Ecto neural progenitor cell (in vitro differentiated cells): ENCODE data around the gene ANXA4.

Source experiments
- DNase-seq: peaks from one replicate; pipeline ENCODE4 v3.0.0-alpha.2; 2018; ENCODE audit warnings: low spot score

The ANXA4 gene

DNA sequence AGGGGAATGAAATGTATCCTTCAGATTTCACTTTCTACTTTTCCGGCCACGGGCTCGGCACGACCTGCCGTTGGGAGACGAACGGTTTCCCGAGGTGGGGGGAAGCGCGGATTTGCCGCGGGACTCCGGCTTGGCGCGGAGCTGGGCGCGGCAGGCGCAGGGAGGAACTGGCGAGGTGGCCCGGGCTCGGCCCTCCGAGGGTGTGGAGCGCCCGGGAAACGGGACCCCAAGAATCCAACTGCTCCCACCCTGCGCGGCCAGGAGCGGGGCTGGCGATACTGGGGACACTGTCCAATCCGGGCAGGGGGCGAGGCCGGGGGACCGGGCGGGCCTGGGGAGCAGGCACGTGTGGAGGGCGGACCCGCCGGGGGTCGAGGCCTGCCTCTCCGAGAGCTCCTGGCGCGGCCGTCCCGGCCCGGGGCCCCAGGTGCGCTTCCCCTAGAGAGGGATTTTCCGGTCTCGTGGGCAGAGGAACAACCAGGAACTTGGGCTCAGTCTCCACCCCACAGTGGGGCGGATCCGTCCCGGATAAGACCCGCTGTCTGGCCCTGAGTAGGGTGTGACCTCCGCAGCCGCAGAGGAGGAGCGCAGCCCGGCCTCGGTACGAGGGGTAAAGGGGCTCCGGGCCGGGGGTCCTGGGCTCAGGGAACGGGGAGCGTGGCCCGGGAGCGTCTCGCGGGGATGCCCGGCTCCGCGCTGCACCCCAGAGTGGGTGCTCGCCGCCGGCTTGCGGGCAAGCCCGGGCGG is at the start of gene ANXA4:
Gene ANXA4 (plus strand): TSS at position 560 of the 747 bp plus-strand sequence. CDS start 39,432 bp downstream, outside the sequence.
- peak; percentile 80 for DNase-seq

DNA sequence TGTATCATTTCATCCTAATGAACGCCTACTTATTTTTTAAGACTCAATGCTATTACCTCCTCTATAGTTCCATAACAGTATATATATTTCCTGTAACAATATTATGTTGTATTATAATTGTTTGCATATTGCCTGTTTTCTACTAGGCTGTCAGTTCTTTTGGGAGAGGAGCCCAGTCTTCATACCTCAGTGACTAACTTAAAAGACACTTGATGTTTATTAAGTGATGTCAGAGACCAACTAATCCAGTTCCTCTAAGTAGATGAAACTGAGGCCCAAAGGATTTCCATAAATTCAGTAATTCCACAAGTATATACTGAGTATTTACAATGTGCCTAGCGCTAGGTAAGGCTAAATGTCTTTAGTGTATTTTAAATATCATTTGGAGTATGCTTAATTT is 49.5 kb upstream of the ANXA4 start:
- no peak for DNase-seq

DNA sequence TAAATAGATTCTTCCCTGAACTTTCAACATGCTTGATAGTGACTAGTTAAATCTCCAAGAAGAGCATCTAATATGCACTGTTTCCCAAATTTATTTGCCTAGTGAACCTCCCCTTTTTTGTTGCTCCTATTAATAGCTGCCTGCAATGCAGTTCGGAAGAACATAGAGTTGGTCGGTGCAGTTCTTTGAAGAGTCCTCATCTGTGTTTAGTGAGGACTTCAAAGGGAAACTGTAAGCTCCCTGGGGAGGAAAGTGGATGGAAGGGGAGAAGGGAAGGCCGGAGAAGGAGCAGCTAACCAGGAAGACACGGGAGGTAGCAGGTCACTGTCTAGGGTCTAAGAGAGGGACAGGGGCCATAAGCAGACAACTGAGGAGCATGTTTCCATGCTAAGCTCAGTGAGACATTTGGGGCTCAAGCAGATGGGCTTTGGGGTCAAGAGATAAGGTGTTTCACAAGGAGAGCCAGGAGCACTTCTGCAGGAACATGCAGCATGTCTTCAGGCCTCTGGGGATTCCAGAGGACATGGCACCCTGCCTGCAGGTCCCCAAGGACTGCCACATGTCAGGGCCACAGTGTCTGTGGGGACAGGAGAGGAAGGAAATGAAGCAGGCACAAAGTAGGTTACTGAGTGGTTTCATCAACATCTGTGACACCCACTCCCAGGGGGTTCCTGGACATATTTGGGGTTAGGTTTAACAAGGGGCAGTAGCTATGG is 48.7 kb upstream of the ANXA4 start:
- DNase-seq = no peak

DNA sequence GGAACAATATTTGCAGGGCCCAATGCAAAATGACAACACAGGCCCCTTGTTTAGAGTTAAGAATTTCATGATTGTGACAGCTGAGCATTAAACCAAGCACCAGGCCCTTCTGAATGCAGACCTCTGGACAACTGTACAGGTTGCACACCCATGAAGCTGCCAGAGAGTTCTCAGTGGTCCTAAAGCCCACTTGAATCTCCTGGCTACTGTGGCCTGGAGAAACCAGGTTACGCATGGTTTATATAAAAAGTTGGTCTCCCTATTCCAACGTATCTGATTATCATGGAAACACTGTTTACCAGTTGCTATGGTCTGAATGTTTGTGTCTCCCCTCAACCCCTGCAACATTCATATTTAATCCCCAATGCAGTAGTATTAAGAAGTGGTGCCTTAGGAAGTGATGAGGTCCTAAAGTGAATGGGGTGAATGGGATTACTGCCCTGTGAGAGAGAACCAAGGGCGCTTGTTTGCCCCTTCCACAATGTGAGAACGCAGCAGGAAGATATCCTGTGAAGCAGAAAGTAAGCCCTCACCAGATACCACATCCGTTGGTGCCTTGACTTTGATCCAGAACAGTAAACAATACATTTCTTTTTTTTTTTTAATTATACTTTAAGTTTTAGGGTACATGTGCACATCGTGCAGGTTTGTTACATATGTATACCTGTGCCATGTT is 48.0 kb upstream of the ANXA4 start:
- DNase-seq = no peak

DNA sequence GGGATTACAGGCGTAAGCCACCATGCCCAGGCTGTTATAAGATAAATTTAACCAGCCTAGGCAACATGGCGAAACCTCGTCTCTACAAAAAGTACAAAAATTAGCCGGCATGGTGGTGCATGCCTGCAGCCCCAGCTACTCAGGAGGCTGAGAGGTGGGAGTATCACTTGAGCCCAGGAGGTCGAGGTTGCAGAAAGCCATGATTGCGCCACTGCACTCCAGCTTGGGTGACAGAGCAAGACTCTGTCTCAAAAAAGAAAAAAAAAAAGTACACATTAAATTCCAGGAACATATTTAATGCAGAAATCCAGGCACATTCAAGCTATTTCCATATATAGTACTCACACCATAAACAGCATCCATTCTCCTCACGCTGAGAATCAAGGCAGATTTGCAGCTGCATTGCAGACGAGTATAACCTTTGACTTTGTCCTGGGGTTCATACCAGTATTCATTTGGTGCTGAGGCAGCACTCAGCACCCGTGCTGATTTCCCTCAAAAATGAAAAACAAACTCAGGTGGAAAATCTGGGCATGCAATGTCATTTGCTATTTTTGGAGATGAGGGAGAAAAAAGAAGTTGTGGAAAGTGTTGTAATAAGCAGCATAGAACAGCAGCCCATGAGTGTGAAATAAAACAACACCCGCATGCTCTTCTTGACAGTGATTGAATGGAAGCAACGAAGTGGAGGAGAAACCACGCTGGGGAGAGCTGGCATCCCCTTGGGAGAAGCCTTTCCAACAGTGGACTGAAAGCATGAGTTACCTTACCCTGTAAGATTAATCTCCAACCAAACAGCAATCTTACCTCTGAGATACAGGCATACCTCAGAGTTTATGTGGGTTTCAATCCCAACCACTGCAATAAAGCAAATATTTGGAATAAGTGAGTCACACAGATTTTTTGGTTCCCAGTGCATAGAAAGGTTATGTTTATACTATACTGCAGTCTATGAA is 46.8 kb upstream of the ANXA4 start:
- no peak for DNase-seq

DNA sequence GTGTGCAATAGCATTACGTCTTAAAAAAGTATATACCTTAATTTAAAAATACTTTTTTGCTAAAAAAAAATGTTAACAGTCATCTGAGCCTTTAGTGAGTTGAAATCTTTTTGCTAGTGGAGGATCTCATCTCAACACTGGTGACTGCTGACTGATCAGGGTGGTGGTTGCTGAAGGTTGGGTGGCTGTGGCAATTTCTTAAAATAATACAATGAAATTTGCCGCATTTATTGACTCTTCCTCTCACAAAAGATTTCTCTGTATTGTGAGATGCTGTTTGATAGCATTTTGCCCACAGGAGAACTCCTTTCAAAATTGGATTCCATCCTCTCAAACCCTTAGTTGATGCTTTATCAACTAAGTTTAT is 46.1 kb upstream of the ANXA4 start:
- DNase-seq = no peak

DNA sequence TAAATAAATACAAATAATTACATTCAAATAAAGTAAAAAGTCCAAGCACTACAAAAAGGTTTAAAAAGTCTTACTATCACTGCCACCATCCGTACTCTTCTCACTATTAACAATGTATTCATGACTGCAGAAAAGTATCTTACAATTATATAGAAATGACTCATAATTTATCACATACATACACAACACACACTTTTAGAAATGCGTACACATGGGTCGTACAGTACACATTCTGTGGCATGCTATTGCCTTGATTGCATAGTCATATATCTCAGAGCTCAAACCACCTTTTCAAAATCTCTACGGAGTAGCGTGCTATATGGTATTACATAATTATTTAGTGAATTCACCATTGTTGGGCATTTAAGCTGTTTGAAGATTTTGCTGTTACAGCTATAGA is 41.6 kb upstream of the ANXA4 start:
- no peak for DNase-seq

DNA sequence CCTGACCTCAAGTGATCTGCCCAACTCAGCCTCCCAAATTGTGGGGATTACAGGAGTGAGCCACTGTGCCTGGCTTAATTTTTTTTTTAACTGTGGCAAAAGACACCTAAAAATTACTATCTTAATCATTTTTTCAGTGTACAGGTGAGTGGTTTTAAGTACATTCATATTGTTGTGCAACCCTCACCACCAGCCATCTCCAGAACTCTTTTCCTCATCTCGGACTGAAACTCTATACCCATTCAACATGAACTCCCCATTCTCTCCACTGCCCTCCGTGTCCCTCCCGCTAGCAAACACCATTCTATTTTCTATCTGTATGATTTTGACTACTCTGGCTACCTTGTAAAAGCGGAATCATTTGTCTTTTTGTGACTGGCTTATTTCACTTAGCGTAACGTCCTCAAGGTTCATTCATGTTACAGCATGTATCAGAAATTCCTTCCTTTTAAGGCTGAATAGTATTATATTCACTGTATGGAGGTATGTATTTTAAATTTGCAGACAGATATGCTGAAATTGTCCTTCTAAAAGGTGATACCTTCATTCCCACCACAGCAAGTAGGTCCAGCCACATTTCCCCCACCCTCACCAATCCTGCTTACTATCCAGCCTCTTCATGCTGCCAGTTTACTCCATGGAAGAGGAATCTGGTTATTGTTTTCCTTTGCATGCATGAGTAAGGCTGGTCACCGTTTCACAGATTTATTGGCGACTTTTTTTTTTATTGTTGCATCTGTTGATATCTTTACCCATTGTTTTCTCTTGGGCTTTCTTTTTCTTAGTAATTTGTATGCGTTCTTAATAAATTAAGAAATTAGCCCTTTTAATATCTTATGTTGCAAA is 40.6 kb upstream of the ANXA4 start:
- no peak for DNase-seq

DNA sequence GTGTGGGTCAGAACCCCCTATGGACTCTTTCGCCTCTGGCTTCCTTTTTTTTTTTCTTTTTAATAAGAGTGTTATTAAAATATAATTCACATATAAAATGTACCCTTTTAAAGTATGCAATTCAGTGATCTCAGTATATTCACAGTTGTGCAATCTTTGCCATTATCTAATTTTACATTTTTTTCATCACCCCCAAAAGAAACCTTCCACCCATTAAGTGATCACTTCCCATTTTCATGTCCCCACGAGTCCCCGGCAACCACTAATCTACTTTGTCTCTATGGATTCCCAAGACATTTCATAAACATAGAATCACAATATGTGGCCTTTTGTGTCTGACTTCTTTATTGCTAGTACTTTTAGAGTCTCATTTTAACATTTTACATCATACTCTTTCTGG is 38.7 kb upstream of the ANXA4 start:
- DNase-seq = no peak

DNA sequence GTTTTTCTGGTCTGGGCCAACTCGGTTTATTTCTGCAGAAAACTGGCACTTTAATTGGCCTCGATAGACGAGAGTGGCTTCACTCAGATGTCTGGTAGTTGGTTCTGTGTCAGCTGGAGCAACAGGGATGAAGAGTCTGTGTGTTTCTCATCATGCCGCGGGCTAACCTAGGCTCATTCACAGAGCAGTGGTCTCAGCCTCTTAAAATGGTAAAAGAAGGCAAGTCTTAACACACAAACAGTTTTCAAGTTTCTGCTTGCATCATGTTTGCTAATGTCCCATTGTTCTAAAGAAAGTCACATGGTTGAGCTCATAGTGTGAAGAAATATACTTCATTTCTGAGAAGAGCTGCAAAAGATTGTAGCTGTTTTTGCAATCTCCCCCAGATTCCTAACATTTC is 37.5 kb upstream of the ANXA4 start:
- DNase-seq = no peak

DNA sequence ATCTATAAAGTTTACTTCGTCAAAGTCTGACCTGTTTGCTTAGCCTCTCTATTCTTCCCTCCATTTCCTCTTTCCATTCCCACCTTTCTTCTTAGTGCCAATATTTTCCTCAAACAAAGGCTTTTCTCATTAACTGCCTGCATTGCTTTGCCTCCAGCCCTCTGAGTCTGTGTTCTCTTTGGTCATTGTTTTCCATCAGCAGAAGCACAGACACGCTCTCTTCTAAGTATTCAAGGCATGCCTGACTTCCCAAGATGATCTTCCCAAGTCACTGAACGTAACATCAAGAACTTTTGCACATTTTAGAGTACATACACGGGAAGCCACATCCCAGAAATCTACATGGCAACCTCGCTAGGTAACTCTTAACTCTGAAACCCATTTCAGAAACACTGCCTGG is 32.6 kb upstream of the ANXA4 start:
- DNase-seq = no peak

DNA sequence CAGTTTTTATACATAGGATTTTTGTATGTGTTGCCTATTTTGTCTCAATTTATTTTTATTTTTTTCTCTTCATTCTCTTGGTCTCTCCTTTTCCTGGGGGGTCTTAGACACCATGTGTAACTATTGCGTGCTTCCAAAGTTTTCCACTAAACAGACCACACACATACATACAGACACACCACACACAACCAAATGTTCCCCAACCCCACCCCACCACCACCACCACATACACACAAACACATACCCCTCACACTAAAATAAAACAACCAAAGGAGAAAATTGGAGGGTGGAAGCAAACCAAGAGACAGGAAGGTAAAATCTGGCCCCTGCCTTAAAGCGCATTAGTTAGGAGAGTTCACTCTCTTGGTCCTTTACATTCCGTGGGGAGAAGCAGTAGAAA is 30.0 kb upstream of the ANXA4 start:
- DNase-seq = no peak

DNA sequence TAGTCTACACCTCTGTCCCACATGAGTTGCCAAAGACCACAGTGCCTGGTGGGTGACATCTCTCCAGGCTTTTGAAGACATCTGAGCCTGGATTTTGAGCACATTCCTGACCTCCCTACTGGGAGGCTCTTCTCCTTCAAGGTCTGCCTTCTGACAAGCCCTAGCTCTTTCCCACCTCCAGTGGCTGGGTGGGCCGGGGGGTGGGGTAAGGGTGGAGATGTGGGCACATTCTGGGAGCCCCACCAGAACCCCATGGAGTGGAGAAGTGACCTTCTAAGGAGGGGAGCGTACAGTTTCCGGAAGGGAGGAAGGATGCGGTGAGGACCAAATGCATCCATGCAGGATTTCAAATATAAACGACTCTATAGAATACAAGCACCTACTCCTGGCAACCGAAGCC is 27.9 kb upstream of the ANXA4 start:
- no peak for DNase-seq

DNA sequence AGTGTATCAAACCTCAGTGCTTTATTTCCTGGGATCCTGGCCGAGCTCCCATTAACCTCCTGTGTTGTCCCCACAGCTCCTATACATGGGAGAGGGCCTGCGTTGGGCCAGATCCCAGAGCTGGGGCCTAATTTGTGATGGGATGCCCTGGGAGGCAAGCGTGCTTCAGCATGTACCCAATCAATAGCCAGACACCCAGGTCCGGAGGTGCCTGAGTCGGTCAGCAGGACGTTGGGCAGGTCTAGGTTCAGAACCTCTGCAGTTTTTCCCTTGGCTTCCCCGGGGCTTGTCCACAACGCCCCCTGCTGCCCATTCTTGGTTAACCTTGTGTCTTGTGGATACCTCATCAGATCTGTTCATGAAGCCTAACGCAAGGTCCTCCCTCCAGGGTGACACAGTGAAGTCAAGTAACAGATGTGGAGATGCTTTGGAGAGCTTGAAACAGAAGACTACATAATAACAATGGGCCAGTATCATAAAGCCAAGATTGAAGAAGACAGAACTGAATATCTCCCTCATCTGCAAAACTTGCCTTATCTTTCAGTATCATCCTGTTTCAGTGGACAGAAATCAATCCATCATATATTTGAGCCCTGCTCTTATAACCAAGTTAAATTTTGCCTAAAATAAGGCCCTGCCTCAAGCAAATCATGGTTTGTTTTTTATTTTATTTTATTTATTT is 27.3 kb upstream of the ANXA4 start:
- peak; percentile 79 for DNase-seq

DNA sequence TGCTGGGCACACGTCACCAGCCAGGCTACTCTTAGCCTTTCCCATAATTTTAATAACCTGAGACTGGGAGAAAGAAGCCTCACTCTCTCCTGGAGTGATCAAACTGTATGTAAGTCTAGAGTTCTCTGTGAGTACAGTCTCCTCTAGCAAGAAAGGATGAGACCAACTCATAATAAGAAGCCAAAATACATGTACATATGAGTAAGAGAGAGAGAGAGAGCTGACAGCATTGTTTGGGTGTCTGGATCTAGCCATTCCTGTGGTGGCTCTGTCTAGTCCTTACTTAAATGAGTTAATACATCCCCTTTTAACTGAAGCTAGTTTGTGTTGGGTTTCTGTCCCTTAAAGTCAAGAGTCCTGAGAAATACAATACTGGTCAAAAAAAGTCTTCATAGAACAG is 26.0 kb upstream of the ANXA4 start:
- DNase-seq = no peak

DNA sequence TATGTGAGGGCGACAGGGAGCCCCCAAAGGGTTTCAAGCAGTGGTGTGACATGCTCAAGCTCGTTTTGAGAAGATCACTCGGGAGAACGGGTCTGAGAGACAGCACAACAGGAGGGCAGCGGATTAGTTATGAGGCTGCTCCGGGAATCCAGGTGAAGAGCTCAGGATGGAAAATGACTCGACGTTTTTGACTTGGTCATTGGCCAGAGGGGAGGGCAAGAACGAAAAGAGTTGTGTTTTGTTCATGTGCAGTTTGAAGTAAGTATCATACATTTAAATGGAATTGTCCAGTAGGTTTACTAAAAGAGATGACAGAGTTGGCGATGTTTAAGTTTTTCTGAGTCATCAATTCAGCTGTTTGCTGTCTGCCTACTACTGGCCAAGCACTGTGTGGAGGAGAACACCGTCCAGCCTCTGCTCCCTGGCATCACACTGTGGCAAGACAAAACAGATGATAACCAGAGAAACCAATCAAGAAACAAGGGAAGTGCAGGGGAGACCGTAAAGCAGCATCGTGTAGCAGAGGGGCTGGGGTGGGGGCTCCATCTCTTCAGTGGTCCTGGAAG is 25.3 kb upstream of the ANXA4 start:
- DNase-seq = no peak

DNA sequence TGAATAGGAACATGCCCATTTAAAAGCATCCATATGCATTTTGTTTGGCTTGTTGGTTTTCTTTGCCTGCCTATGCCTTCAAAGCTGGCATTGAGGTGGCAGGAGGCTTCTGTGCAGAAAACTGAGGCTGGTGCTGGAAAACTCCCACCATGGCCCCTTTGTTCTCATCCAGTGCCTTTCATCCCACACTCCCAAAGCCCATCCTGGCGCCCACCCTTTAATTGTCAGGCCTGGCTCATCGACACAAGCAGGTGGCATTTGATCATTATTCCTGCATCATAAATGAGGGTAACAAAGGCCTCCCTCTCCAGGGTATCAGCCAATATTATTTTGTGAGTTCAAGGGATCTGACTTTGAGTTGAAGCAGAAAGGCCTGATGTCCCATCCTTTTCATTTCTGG is 24.7 kb upstream of the ANXA4 start:
- DNase-seq = no peak

DNA sequence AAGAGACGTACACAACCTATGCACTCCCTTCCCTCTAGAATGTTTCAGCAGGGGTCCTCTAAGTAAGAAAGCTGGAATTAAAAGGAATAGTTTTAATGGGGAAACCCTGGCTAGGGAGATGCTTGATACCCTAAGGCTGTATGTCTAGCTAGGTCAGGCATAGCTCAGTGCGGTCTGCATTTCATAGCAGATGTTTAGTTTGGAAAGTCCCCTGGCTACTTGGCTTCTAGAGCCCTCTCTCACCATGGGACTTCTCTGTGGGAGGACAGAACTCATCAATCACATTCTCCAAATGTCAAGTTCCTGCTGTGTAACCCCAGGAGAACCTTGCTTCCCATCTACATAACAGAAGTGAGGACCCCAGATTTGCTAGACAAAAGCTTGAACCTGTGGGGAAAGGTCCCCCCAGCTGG is 24.1 kb upstream of the ANXA4 start:
- no peak for DNase-seq

DNA sequence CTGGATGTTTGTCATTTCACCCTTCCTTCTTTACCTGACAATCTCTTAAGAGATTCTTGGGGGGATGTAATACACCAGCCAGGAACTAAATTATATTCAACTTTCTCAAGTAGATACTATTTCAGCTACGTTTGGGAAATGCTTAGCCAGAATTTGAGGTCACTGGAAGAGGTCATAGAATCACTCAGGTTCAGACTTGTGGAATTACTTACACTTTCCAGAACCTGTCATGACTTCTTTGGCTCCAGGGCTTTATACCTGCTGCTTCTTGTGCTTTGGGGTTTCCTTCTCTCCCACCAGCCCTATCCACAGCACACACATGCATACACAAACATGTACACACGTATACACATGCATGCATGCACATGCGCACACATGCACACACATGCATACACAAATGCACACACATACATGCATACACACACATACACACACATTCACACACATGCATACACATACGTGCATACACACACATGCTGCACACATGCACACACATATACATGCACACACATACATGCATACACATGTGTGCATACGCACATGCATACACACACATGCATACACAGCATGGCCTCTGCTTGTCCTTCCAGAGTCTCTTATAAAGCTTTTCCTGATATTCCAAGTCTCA is 23.5 kb upstream of the ANXA4 start:
- DNase-seq = no peak

DNA sequence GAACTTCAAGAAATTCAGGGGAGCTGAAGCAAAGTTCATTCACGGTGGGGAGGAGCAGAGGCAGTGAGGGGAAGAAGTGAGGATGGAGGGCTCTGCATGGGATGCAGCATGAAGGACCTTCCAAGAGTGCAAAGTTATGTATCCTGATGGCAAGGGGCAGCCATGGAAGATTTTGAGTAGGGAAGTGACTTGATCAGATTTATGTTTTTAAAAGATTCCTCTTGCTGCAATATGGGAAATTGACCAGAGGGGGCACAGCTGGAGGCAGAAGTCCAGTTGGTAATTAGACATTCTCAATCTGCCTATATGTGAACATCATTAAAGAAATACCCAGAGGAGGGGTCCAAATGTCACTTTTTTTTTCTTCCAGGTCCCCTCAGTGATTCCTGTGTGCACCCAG is 21.5 kb upstream of the ANXA4 start:
- no peak for DNase-seq
